GM12892 (cell line): ENCODE data around the gene CFAP119.

Source experiments
- POLR2A ChIP-seq: IDR thresholded peaks from 2 replicates; pipeline ENCODE4 v1.6.1; 2011; ENCODE audit warnings: low read depth, low read length, control low read depth
- POLR2AphosphoS5 ChIP-seq: IDR thresholded peaks from 2 replicates; pipeline ENCODE4 v1.6.1; 2011; ENCODE audit warnings: low read depth, low read length, control low read depth
- TAF1 ChIP-seq: IDR thresholded peaks from 2 replicates; pipeline ENCODE4 v1.6.1; 2011; ENCODE audit warnings: low read depth, mild to moderate bottlenecking, control low read depth, low read length, borderline replicate concordance

GRCh38 chr16:30802936-30803335, 41.1 kb upstream of the CFAP119 start:
- TF ChIP-seq POLR2AphosphoS5: no peak
- TF ChIP-seq POLR2A: no peak
- TF ChIP-seq TAF1: no peak
